K562 (cell line): ENCODE results near the gene GNPAT. TPM values are rescaled to one million over a fixed set of nuclear protein-coding genes. Genes with fewer than 3 reads are reported as not detected.

ENCODE experiments used
- ARID3A ChIP-seq: IDR thresholded peaks from 2 replicates; pipeline ENCODE4 v1.6.1; 2012; ENCODE audit warnings: low read depth, low read length, improper control_type of control experiment, borderline replicate concordance
- CCNT2 ChIP-seq: IDR thresholded peaks from 2 replicates; pipeline ENCODE4 v1.6.1; 2011; ENCODE audit warnings: borderline replicate concordance, low read depth, mild to moderate bottlenecking, moderate library complexity, mixed read lengths, low read length; ENCODE audit not compliant: insufficient read length; ENCODE audit errors: extremely low read depth
- CREB3 ChIP-seq: fragments of 450-650 bp; conservative IDR thresholded peaks from 2 replicates; pipeline ENCODE4 v1.6.1; 2016; ENCODE audit warnings: missing genetic modification characterization, low read depth, mild to moderate bottlenecking, missing compliant biosample characterization, moderate library complexity
- EP400 ChIP-seq: fragments of 450-650 bp; IDR thresholded peaks from 2 replicates; pipeline ENCODE4 v1.6.1; 2017; ENCODE audit warnings: antibody characterized with exemption, mild to moderate bottlenecking, moderate library complexity
- ETS2 ChIP-seq: IDR thresholded peaks from 2 replicates; pipeline ENCODE4 v1.6.1; 2016; ENCODE audit warnings: borderline replicate concordance, missing genetic modification characterization, mild to moderate bottlenecking, moderate library complexity, missing compliant biosample characterization; ENCODE audit not compliant: poor library complexity, severe bottlenecking
- ETV1 ChIP-seq: fragments of 450-650 bp; conservative IDR thresholded peaks from 2 replicates; pipeline ENCODE4 v1.6.1; 2016; ENCODE audit warnings: missing genetic modification characterization, control low read depth, low read depth, missing compliant biosample characterization
- FOSL1 ChIP-seq: fragments of 200-800 bp; sonication (Bioruptor generic); conservative IDR thresholded peaks from 2 replicates; pipeline ENCODE4 v1.6.1; 2016; ENCODE audit warnings: missing genetic modification characterization, missing compliant biosample characterization
- FUS ChIP-seq: fragments of 200-400 bp; formaldehyde crosslinking; optimal IDR thresholded peaks from 2 replicates; pipeline ENCODE3; 2017; ENCODE audit warnings: low read depth, low read length
- KLF6 ChIP-seq: fragments of 250-450 bp; sonication (Bioruptor Pico); IDR thresholded peaks from 2 replicates; pipeline ENCODE4 v1.4.0; 2020; ENCODE audit warnings: mild to moderate bottlenecking, moderate library complexity, borderline replicate concordance
- NCOR1 ChIP-seq: fragments of 450-650 bp; IDR thresholded peaks from 2 replicates; pipeline ENCODE4 v1.6.1; 2016; ENCODE audit warnings: mild to moderate bottlenecking, moderate library complexity
- NRF1 ChIP-seq, 2 experiments: fragments of 450-650 bp; IDR thresholded peaks in 1 of 2; conservative IDR thresholded peaks in 1 of 2; 2 replicates each; pipeline ENCODE4 v1.6.1; 2014; ENCODE audit warnings: mild to moderate bottlenecking in 2 of 2
- SMARCE1 ChIP-seq: fragments of 450-650 bp; IDR thresholded peaks from 2 replicates; pipeline ENCODE4 v1.7.1; 2016; ENCODE audit warnings: mild to moderate bottlenecking
- SP2 ChIP-seq: IDR thresholded peaks from 2 replicates; pipeline ENCODE4 v1.6.1; 2011; ENCODE audit warnings: mild to moderate bottlenecking, low read depth, low read length, moderate library complexity; ENCODE audit not compliant: poor library complexity, severe bottlenecking; ENCODE audit errors: extremely low read depth
- TGIF2 ChIP-seq: sonication (generic); formaldehyde crosslinking; IDR thresholded peaks from 2 replicates; pipeline ENCODE4 v1.8.1; 2022; ENCODE audit warnings: mild to moderate bottlenecking, missing genetic modification reagents, moderate library complexity
- TSHZ1 ChIP-seq: fragments of 250-450 bp; sonication (Bioruptor Pico); IDR thresholded peaks from 2 replicates; pipeline ENCODE4 v1.4.0; 2020; ENCODE audit warnings: mild to moderate bottlenecking, moderate library complexity
- ZFP30 ChIP-seq: fragments of 250-450 bp; sonication (Bioruptor Pico); IDR thresholded peaks from 2 replicates; pipeline ENCODE4 v1.8.0; 2022; ENCODE audit warnings: moderate library complexity, mild to moderate bottlenecking, inconsistent platforms, borderline replicate concordance
- ZKSCAN8 ChIP-seq: fragments of 200-800 bp; sonication (Bioruptor generic); IDR thresholded peaks from 2 replicates; pipeline ENCODE4 v1.6.1; 2016; ENCODE audit warnings: missing genetic modification characterization, missing compliant biosample characterization
- ZNF263 ChIP-seq: sonication (generic); formaldehyde crosslinking; IDR thresholded peaks from 2 replicates; pipeline ENCODE4 v1.8.0; 2022; ENCODE audit warnings: mild to moderate bottlenecking, missing genetic modification reagents, borderline replicate concordance
- ZNF354B ChIP-seq: fragments of 250-450 bp; sonication (Bioruptor Pico); IDR thresholded peaks from 2 replicates; pipeline ENCODE4 v1.4.0; 2020
- ZNF764 ChIP-seq: fragments of 250-450 bp; sonication (Bioruptor Pico); IDR thresholded peaks from 2 replicates; pipeline ENCODE4 v1.4.0; 2020; ENCODE audit warnings: low read depth, mild to moderate bottlenecking, moderate library complexity
- polyA plus RNA-seq, 8 experiments: library from polyadenylated mRNA; depleted of rRNA in 4 of 8; stranded (reverse) in 5 of 8; unstranded in 3 of 8; fragments of >200 nt; fragmentation: Nextera tagmentation in 2 of 8; fragmentation: Illumina TruSeq in 1 of 8; extraction: Ambion mirVana in 2 of 8; extraction: Trizol in 1 of 8; gene quantifications; 2 replicates each; pipeline versions ENCODE4 v1.2.1 to v1.2.3, GENCODE V29; 2011 to 2014; ENCODE audit warnings: inconsistent platforms in 1 of 8, missing spikeins in 1 of 8
- total RNA-seq, 7 experiments: library from RNA; depleted of rRNA in 6 of 7; stranded (reverse); fragments of >200 nt in 6 of 7; fragmentation: Illumina TruSeq in 2 of 7; extraction: Trizol in 2 of 7; gene quantifications; 2 replicates each; pipeline versions ENCODE4 v1.2.1 to v1.2.3, GENCODE V29; 2011 to 2021; ENCODE audit warnings: low replicate concordance in 1 of 7

The GNPAT gene
- total and polyA plus RNA-seq, 9 of the 15 experiments (the other 6 are each of a cell fraction or from before 2014, with no cell fraction given) = 32.1 to 68.8 (median 50.7) TPM

- TF ChIP-seq TSHZ1 (CRISPR knock-in tag) (no peak), ZKSCAN8 (CRISPR knock-in tag) (peak; percentile 87), ARID3A (peak; percentile 15; the same call in 1 of the 2 replicates), KLF6 (CRISPR knock-in tag) (peak; percentile 79; the same call in 1 of the 2 replicates), FUS (no peak), NRF1 (conservative IDR thresholded peaks at IDR 0.05 in 1 of 2, IDR thresholded peaks at IDR 0.05 in 1 of 2) (peak in 1 of 2 experiments; percentile 45; a peak in 2 of 4 replicates), CREB3 (0 out of 2 replicates have a peak, but pooled peaks have one; percentile 66), NCOR1 (peak; percentile 95), ETS2 (tag) (no peak), ZFP30 (no peak), FOSL1 (tag) (peak; percentile 99), ZNF263 (CRISPR knock-in tag) (peak; percentile 93; the same call in 1 of the 2 replicates), ZNF354B (CRISPR knock-in tag) (peak; percentile 59; the same call in 1 of the 2 replicates), ETV1 (tag) (0 out of 2 replicates have a peak, but pooled peaks have one; percentile 11), SP2 (no peak), SMARCE1 (peak; percentile 96), ZNF764 (CRISPR knock-in tag) (no peak), EP400 (peak; percentile 94), CCNT2 (peak; percentile 69), TGIF2 (CRISPR knock-in tag) (no peak)
Measured at GRCh38 chr1:231200388-231201031, 40.5 kb upstream of the GNPAT start (continued).
